Posterior vena cava (tissue), 2 donors: ENCODE data around the gene DCDC1. TPM values are rescaled to one million over a fixed set of nuclear protein-coding genes. Genes with fewer than 3 reads are reported as not detected.
A peak's percentile ranks its signal among the peaks of the same experiment; 100 is the strongest.
"Not testable (repeated sequence)": the region's sequence is repeated elsewhere in the genome, so short reads cannot be mapped to it uniquely, and the experiment has no call there.

ENCODE experiments used
- DNase-seq: peaks from one replicate; pipeline ENCODE4 v3.0.0-alpha.2; 2020; ENCODE audit warnings: low spot score
- intact Hi-C, 2 donors: fragments of 100-400 bp; cut with DNase I; formaldehyde crosslinking; loops; one replicate each; pipeline versions ENCODE4 v1.14.1 to v1.14.2; 2022 to 2023
- total RNA-seq, 2 donors: library from RNA; stranded (reverse); fragmentation: NEBNext Ultra II Directional; extraction: Animal tissue kit (Norgen Biotek cat#: 25700); gene quantifications; one replicate each; pipeline ENCODE4 v1.2.1, GENCODE V29; 2021
- donor health status: DM: yes; HTN: yes; CAD: no.
- donor health status: DM: yes; HTN: yes; CAD: no.

The DCDC1 gene
- total RNA-seq, 2 donors from 2014 or later: 0.09 to 0.14 TPM

DNA sequence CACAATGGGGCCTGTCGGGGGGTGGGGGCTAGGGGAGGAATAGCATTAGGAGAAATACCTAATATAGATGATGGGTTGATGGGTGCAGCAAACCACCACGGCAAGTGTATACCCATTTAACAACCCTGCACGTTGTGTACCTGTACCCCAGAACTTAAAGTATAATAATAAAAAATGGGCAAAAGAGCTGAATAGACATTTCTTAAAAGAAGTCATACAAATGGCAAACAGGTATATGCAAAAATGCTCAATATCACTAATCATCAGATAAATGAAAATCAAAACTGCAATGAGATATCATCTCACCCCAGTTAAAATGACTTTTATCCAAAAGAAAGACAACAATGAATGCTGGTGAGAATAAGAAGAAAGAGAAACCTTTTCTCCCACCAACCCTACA, 419.7 kb downstream of the DCDC1 start:
- DNase-seq: no peak
- intact Hi-C loops: no loop called here

DNA sequence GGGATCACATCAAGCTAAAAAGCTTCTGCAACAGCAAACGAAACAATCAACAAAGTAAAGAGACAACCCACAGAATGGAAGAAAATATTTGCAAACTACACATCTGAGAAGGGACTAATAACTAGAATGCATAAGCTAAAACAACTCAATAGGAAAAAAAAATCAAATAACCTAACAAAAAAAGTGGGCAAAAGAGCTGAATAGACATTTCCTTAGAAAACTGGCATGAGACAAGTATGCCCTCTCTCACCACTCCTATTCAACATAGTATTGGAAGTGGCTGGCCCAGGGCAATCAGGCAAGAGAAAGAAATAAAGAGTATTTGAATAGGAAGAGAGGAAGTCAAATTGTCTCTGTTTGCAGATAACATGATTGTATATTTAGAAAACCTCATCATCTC, 421.8 kb downstream of the DCDC1 start:
- DNase-seq, intact Hi-C loops: not testable (repeated sequence)

DNA sequence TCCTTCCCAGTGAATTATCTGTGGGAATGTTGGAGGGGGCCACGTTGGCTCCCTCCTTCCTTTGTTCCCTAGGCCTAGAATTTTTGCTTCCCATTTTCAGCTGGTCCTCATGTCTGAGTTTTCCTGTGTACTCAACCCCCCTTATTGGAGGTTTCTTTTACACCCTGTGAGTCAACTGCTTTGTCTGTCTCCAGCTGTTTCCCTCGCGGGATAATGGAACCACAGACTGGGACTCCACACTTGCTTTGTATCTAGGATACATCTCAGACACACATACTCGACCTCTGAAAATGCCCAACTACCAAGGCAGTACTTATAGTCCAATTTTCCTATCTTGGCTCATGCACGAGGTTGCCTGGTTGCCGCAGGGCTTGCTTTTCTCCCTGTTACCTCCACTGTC, 430.7 kb downstream of the DCDC1 start:
- no peak for DNase-seq
- intact Hi-C loops: no loop called here

DNA sequence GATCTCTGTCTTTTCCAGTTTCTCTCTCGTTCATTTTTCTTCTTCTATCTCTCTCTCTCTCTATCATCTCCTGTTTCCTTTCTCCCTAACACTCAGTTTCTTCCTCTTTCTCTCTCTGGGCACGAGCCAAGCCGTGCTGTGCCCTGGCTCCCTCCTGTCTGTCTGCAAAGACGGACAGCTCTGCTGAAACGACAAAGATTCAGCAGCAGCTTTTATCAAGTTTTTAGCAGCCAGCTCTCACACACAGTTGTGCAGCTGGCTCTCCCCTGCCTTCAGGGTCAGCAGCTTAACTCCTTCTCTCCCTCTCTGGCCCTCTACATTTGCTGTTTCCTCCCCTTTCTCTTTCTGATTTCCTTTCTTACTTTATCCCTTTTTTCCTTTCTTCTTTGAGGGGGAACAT, 431.4 kb downstream of the DCDC1 start:
- intact Hi-C loops: no loop called here
- no peak for DNase-seq

DNA sequence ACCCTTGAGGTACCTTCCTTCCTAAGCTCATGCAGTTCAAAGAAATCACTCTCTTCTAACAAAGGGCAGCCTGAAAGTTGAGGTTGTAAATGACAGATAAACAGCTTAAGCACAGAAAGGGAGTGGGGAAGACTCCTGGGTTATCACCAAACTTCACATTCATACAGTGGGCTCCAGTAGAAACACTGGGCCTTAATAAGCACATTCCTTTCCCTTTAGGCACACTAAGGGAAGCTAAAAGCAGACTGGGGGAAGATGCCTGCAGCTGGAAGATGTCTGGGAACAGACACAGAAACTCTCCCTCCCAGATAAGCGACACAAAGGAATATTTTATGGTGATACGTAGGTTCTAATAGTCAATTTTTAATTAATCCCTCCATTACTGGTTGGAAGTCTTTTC, 433.0 kb downstream of the DCDC1 start:
- no peak for DNase-seq
- intact Hi-C loops: no loop called here

DNA sequence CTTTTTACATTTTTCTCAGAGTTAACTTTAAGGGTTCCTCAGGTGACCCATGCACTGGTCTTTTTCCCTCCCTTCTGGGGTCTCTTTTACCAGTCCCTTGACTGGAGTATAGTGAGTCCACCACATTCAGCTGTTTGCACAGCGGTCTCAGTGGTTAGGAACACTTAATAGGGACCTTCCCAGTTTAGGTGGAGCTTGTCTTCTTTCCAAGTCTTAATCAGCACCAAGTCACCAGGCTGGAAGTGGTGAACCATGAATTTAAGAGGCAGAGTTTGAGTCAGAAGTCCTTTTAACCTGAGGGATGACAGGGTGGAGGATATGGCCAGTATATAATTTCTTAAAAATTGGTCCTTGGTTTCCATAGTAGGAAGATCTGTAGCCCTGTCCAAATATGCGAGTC, 433.7 kb downstream of the DCDC1 start:
- intact Hi-C loops: no loop called here
- no peak for DNase-seq

DNA sequence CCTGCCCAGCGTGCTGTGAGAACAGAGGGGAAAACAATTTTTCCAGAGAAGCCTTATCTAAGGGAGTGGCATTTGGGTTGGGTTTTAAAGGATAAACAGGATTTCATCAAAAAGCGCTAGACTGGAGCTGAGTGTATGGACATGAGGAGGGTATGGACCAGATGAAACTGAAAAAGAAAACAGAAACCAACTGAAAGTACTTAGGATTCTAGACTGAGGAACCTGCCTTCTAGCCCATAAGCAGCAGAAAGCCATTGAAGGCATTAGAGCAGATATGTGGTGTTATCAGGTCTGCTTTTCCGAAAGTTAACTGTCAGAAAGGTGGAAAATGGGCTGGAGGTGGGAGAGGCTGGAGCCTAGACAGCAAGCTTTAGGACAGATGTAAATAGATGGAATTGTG, 443.4 kb downstream of the DCDC1 start:
- no peak for DNase-seq
- intact Hi-C loops: no loop called here

DNA sequence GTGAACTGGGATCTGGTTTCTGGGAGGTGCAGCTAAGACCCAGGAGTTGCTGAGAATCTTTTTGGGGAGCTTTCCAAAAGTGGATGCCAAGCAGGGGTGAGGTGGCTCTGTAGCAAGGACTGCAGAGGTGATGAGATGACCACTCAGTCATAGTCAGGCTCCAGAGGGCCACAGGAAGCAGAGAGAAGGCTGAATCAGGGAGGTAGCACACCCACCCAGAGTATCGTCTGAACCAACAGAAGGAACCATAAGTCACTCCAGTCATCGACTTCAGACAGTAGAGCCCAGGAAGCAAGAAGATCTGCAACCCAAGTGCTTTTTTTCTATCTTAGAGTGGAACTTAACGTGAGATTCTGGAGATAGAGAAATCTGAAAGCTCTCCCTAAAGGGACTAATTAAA, 447.7 kb downstream of the DCDC1 start:
- intact Hi-C loops: no loop called here
- DNase-seq: no peak

DNA sequence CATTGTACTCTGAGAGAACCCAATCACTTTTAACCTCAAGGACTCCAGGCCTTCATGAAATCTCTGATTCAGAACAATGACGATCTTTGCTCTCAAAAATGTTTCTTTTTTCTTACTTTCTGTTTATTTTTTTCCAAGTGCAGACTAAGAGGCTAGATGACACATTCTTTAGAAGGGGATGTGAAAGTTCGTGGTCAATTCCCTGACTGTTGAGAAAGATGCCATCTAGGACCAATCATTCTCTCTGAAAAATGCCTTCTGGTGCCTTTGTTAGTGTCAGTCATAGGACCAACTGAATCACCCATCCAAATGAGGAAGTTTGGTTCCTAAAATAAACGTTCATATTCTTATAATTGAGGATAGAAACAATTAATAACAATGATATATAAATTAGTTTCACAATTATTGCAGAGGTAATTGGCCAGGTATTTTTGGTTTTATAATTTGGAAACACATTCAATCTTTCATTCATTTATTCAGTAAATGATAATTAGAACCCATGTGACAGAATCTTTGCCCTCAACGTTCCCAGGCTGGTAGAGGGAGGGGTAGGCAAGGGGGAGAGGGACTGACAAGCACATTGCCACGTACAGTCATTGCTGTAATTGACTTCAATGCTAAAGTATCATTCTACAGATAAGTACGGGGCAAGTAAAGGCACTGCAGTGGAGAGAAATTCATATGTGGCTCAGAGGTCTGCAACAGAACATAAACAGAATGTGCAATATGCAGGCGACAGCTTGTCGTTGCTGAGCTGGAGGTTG, 450.0 kb downstream of the DCDC1 start:
- intact Hi-C loops: loop anchor here in 1 of 2 donors (10.0 kb wide), 1 partner anchor 575 kb away; no protein-coding TSS in a partner anchor
- DNase-seq: no peak

DNA sequence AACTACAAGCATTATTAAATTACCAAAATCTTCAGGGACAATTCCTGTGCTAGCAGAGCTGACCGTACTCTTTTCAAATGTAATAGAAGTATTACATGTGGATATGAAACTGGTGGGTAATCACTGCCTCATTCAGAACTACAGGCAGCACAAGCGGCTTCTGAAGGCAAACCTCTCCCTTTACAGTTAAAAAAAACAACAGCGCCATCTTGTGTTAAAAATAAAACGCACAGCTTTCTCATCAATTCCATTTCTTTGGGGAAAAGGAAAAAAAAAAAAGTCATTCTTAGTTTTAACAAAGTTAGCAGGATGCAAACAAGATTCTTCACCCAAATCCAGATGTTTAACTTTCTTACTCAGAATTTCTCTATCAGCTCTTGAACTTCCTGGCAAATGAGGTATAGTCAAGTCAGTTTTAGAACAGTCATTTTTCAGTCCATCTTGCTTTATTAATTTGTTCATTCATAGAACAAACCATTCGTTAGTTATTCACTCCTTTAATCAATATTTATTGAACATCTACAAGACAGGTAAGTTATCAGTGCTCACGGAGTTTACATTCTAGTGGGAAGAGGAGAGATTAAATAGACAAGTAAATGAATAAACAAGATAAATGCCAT, 451.6 kb downstream of the DCDC1 start:
- no peak for DNase-seq
- intact Hi-C loops: loop anchor here in 1 of 2 donors (10.0 kb wide), 1 partner anchor 573 kb away; no protein-coding TSS in a partner anchor

DNA sequence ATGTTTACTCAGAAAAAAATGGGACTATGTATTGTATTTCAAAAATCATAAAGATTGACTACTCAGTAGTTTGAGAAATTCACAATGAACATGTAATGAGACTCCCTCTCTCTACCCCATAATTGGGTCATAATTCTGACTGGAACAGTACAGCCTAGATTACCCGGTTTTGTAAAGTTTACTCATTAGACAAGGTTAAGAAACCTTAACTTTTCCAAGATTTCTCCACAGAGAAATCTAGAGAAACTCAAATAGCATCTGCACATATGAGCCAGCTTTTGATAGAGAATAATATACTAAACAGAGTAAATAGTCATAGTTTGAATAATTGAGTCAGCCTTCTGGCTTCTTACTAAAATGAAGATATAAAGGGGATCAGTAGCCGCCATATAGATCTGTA, 452.3 kb downstream of the DCDC1 start:
- no peak for DNase-seq
- intact Hi-C loops: loop anchor here in 1 of 2 donors (10.0 kb wide), 1 partner anchor 572 kb away; no protein-coding TSS in a partner anchor

DNA sequence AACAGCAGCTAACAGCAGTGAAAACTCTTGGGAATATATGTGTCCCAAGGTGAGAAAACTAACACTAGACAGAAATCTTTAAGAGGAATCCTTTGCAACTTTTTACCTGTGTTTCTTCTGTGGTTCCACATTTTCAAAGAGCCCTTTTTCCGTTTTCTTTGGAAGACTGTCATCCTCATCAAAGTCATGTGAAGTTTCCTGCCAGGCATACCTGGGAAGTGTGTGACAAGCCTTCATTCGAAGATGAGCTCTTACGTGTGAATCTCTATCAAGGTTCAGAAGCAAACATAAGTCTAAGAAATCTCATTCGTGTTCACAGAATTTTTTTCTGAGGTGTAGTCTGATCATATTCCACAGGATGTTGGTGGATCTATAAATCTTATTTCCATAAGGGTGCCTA, 452.8 kb downstream of the DCDC1 start:
- no peak for DNase-seq
- intact Hi-C loops: loop anchor here in 1 of 2 donors (10.0 kb wide), 1 partner anchor 572 kb away; no protein-coding TSS in a partner anchor

DNA sequence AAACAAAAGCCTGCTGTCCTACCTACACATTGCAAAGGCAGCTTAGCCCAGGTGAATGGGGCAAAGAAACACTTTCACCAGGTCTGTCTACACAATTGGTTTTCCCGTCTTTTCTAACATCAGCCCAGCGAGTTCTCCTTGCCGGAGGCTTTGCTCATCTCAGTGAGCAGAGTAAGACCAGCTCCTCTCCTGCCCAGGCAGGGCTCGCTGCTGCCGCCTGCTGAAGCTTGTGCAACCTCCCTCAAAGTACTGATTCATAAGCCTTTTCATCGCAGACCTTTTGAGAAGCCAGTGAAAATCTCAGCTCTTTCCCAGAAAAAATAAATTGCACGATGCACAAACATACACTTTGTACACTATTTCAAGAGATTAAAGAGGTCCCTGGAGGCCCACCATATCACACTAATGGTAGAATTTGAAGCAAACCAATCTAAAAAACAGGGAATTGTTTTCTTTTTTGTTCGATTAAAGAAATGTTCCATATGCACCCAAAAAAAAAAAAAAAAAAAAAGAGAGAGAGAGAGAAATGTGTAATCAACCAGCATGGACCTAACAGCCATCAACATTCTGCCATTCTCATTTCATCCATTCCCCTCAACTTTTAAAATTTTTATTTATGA, 455.3 kb downstream of the DCDC1 start:
- intact Hi-C loops: loop anchor here in 1 of 2 donors (10.0 kb wide), 1 partner anchor 569 kb away; no protein-coding TSS in a partner anchor
- DNase-seq: peak; percentile 83

DNA sequence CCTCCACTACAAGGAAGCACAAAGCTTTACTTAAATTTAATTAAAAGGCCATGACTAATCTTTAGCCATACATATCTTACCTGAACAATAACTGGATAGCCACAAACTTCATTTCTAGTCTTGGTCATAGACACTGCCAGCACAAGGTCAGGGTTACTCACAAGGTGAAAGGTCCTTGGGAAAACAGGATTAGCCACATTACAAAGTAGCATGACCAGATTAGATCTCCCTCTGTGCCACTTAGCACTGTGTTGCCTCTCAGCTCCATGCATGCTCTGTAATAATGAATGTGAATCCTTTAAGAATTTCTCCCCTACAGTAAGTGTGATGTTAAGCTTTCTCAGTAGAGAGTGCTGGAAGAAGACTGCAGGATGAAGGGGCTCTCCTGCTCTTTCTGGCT, 458.3 kb downstream of the DCDC1 start:
- no peak for DNase-seq
- intact Hi-C loops: loop anchor here in 1 of 2 donors (10.0 kb wide), 1 partner anchor 566 kb away; no protein-coding TSS in a partner anchor

DNA sequence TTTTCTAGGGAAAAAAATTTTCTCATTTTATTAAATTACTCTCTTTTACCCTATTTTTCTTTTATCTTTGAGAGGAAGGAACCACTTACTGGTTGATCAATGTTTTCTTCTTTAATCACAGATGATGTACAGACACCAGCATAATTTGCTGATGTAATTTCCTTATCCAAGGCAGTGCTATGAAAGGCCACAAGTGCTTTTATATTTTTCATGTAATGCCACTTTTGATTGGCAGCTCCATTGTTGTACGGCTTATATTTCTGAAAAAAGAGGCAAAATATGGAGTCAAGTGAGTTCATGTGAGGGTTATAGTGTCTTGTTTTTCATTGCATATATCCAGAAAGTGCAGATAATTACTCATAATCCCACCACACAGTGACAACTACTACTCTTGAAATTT, 460.7 kb downstream of the DCDC1 start:
- intact Hi-C loops: loop anchor here in 1 of 2 donors (10.0 kb wide), 1 partner anchor 704 kb away; no protein-coding TSS in a partner anchor
- no peak for DNase-seq

DNA sequence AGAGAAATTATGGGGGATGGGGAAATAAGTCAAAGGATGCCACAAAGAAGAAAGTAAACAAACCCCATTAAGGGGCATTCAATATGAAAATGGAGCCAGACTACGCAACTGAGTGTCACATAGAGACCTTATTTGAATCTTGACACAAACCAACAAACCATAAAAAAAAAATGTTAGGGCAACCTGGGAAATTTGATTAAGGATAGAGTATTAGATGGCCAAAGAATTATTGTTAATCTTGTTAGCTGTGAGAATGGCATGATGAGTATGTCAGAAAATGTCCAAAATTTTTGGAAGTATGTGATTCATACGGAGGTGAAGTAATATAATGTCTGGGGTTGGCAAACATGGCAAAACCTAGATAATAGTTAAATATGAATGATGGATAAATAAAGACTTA, 461.3 kb downstream of the DCDC1 start:
- no peak for DNase-seq
- intact Hi-C loops: loop anchor here in 1 of 2 donors (10.0 kb wide), 1 partner anchor 703 kb away; no protein-coding TSS in a partner anchor

DNA sequence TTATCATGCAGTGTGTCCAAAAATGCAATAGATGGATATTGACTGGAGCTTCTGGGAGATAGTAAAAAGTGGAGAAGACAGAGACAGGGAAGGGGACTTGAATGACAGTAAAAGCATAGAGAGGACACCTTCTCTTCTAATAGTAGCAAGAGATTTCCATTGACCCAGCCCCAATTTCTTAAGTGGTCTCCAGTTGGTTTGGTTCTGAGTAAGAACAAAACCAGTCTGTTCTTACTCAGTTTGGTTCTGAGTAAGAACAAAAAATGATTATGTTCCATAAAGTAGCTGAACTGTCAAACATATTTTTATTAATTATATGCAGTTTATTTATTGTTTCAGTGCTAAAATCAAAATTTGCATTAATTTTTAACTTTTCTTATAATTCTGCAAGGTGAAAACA, 466.6 kb downstream of the DCDC1 start:
- DNase-seq: no peak
- intact Hi-C loops: loop anchor here in 1 of 2 donors (10.0 kb wide), 1 partner anchor 698 kb away; no protein-coding TSS in a partner anchor

DNA sequence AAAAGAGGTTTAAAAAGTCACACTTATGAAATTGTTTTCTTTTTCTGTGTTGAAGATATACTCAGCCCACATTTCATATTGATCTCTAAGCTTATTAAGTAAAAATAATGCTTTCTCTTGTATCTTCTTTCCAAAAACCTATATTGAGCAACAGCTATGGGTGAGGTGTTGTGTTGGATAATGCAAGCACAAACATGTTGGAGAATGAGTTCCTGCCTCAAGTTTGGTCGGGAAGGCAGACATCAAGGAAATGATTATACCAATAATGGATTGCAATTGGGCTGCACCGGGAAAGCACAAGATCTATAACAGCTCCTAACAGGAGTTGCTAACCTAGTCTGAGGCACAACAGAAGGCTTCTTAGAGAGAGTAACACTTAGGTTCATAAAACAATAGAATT, 474.5 kb downstream of the DCDC1 start:
- DNase-seq: no peak
- intact Hi-C loops: no loop called here

DNA sequence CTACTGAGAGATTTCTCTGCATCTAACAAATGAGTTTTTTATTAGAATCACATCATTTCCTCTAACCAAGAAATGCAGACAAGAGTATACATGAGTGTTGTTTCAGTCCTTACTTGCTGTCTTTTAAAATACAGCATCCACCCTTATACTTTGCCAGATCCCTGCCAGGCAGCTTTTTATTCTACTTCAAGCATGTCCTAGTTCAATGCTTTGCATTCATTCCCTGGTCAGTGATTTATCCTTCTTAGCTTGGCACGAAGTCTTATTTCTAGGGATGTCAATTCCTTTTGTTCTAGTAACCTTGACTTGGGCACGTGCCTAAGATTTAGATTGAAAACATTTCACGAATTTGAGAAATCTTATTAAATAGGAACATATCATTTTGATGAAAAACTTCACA, 476.2 kb downstream of the DCDC1 start:
- intact Hi-C loops: no loop called here
- DNase-seq: no peak

DNA sequence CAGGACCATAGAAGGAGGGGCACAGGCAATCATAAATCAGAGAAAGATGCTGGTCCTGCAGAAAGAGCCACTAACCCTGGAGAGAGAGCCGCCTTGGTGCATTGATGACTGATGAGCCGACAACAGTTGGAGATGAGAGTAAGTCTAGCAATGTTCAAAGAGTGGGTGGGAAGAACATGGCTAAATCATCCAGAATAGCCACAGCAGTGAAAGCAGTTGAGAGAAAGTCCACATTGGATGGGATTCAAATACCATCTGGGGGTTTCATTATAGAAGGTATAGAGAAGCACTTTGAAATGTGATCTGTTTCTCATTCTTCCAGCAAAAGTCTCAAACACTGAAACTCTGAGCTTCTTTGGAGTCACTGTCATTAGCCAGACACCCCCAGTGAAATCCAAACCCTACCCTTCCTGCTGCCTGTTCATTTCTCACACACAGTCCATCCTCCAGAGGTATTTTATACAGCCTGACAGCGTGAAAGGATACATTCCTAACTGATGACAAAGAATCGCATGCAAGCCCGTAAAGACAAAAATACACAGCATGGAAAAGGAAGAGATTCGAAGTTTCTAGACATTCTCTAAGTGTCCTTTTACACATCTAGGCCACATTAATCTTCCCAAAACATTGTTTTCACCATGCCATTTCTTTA, 480.3 kb downstream of the DCDC1 start:
- DNase-seq: no peak
- intact Hi-C loops: no loop called here
